Measurements from ENCODE around the gene GSTM2.

- TF ChIP-seq CTCF (IDR thresholded peaks at IDR 0.05): no peak
- TF ChIP-seq POLR2AphosphoS5 (IDR thresholded peaks at IDR 0.05; ENCODE audit: low read depth, low read length): no peak
- TF ChIP-seq REST (IDR thresholded peaks at IDR 0.05; ENCODE audit: insufficient read depth in 1 of 2, low read depth in 2 of 2, low read length in 1 of 2): no peak
- no peak for TF ChIP-seq TCF7L2 (IDR thresholded peaks at IDR 0.05; ENCODE audit: low read depth, low read length)
- TF ChIP-seq SIN3A (IDR thresholded peaks at IDR 0.05; ENCODE audit: borderline replicate concordance, insufficient read depth, low read depth, low read length): no peak
These were observed 36.9 kb upstream of the GSTM2 start for GRCh38 chr1:109630898-109631512.

Data from Panc1 (cell line).